ENCODE measurements around the gene BCR. TPM values are rescaled to one million over a fixed set of nuclear protein-coding genes. Genes with fewer than 3 reads are reported as not detected.
"Not testable (repeated sequence)": the region's sequence is repeated elsewhere in the genome, so short reads cannot be mapped to it uniquely, and the experiment has no call there.

Gene BCR
- total and polyA plus RNA-seq, 2 of the 8 experiments (the other 6 are each of a cell fraction or from before 2014, with no cell fraction given): 66.7 to 130 TPM

GRCh38 chr22:23311635-23312420 is 131.5 kb downstream of the BCR start:
- H3K79me2 ChIP-seq (ENCODE audit: control insufficient read depth in 1 of 2, insufficient read depth in 2 of 2, low read length in 2 of 2); H3K14ac ChIP-seq (ENCODE audit: insufficient read length); H4K5ac ChIP-seq (ENCODE audit: insufficient read length, low read depth, low read length); H3K4me2 ChIP-seq (ENCODE audit: insufficient read depth in 1 of 2, low read depth in 2 of 2, low read length in 2 of 2); H3K4me1 ChIP-seq (replicated peaks in 1 of 4; ENCODE audit: control insufficient read depth in 3 of 4, insufficient read depth in 4 of 4, low read length in 3 of 4); H2AFZ ChIP-seq (ENCODE audit: low read length); H4K8ac ChIP-seq (ENCODE audit: extremely low read depth, insufficient read depth, low read length); H3K27ac ChIP-seq (ENCODE audit: low read depth, low read length); CTCF ChIA-PET (ENCODE audit: partially characterized antibody); H3K56ac ChIP-seq (replicated peaks; ENCODE audit: insufficient read length, low read depth, low read length); FAIRE-seq; H3K79me1 ChIP-seq (ENCODE audit: low read depth, low read length); H2AK5ac ChIP-seq (ENCODE audit: low read depth, low read length); H3K23ac ChIP-seq (ENCODE audit: insufficient read length); H2BK5ac ChIP-seq (ENCODE audit: low read depth, low read length); H3K4me3 ChIP-seq (ENCODE audit: extremely low read depth in 1 of 4, insufficient read depth in 2 of 4, low read depth in 3 of 4, low read length in 4 of 4); H2BK120ac ChIP-seq (replicated peaks; ENCODE audit: low read depth, low read length); H2BK15ac ChIP-seq (ENCODE audit: low read length); H3K18ac ChIP-seq (ENCODE audit: extremely low read depth, low read length); H2BK12ac ChIP-seq (ENCODE audit: low read depth, low read length); H4K91ac ChIP-seq (replicated peaks; ENCODE audit: insufficient read length, low read length); H3K23me2 ChIP-seq (ENCODE audit: low read depth, low read length); H3K27me3 ChIP-seq (replicated peaks in 1 of 4; ENCODE audit: control insufficient read depth in 3 of 4, extremely low read depth in 1 of 4, insufficient read depth in 3 of 4, low read length in 3 of 4); POLR2A ChIA-PET (ENCODE audit: partially characterized antibody); H4K20me1 ChIP-seq (replicated peaks in 1 of 2; ENCODE audit: control insufficient read depth in 1 of 2, insufficient read depth in 2 of 2, low read length in 2 of 2); H3K9ac ChIP-seq (replicated peaks in 1 of 4; ENCODE audit: extremely low read depth in 1 of 4, low read depth in 3 of 4, low read length in 3 of 4); DNase-seq (ENCODE audit: low read depth in 1 of 2, low spot score in 2 of 2); H2BK20ac ChIP-seq (ENCODE audit: low read length); H3K9me3 ChIP-seq (ENCODE audit: insufficient read depth in 2 of 2, low read depth in 1 of 2, low read length in 1 of 2); H3K4ac ChIP-seq (replicated peaks; ENCODE audit: insufficient read length, low read depth, low read length): not testable (repeated sequence)
- peaks cover 0 to 13% (median 4%) of the 10 kb centered on the region in 4 experiments; a peak in 5 of 8 replicates for H3K36me3 ChIP-seq (ENCODE audit: control insufficient read depth in 2 of 4, insufficient read depth in 4 of 4, low read length in 3 of 4)
- 84% methylated on average over 16 of the region's 18 CpGs; no CpG with 5 or more reads in 1 of the 2 experiments for WGBS, 2 experiments (ENCODE audit: extremely low coverage in 1 of 2, insufficient coverage in 1 of 2, insufficient read length in 1 of 2, insufficient replicate concordance in 2 of 2, low coverage in 1 of 2, low lambda C conversion rate in 2 of 2, missing lambda C conversion rate in 1 of 2)

All from H1 (cell line).